OCI-LY1 (cell line): ENCODE data around the gene HGS.

ENCODE experiments used
- CTCF ChIP-seq: fragments of 200-600 bp; sonication (generic), shearing (Covaris generic); IDR thresholded peaks from 2 replicates; pipeline ENCODE4 v1.5.1; 2017; ENCODE audit warnings: mild to moderate bottlenecking, antibody characterized with exemption, low read length, moderate library complexity, mixed read lengths
- EZH2 ChIP-seq: fragments of 200-600 bp; sonication (generic), shearing (Covaris generic); IDR thresholded peaks from 2 replicates; pipeline ENCODE4 v1.8.0; 2017; ENCODE audit warnings: borderline replicate concordance, mixed run types, mild to moderate bottlenecking, antibody characterized with exemption, low read length, moderate library complexity, mixed read lengths

DNA sequence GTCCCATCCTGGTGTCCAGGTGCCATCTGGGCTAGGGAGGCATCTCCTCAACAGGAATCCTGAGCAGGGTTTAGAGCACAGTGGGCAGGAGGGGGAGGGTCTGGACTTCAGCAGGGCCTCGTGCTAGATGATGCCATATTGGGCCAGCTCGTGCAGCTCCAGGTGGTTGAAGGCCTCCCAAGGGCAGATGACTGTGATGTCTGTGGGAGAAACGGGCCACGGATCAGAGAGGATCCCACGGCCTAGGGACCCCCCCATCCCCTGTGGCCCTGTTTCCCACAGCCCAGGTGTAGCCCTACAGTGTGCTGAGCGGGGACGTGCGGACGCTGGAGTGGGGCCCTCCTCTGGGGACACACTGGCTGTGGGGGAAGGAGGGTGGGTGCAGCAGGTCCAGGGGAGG, 32.9 kb upstream of the HGS start:
- no peak for TF ChIP-seq CTCF
- no peak for TF ChIP-seq EZH2
